ENCODE data around the gene SLC22A16. TPM values are rescaled to one million over a fixed set of nuclear protein-coding genes. Genes with fewer than 3 reads are reported as not detected.

Gene SLC22A16
- total and polyA plus RNA-seq, 10 of the 15 experiments (the other 5 are each of a cell fraction or from before 2014, with no cell fraction given), result not detected

- no peaks in the 10 kb centered on the region; a peak in 2 of 4 replicates for H3K27me3 ChIP-seq (replicated peaks in 1 of 2; ENCODE audit: control insufficient read depth in 2 of 2, insufficient read depth in 2 of 2, low read length in 1 of 2)
- no peaks in the 10 kb centered on the region for H3K4me1 ChIP-seq (ENCODE audit: control insufficient read depth, insufficient read depth, low read length)
- ChIA-PET RAD21 (ENCODE audit: unreplicated experiment) (no interaction called here), SMC1A (ENCODE audit: uncharacterized antibody, unreplicated experiment) (no interaction called here), CTCF (no interaction called here), POLR2A (no interaction called here)
- no peaks in the 10 kb centered on the region for H4K20me1 ChIP-seq (ENCODE audit: control insufficient read depth, insufficient read depth)
- H3K4me2 ChIP-seq (ENCODE audit: control insufficient read depth, insufficient read depth), result no peak overlapping the region
- no peak for TF ChIP-seq GABPA (IDR thresholded peaks at IDR 0.05; ENCODE audit: low read depth)
- no peak for TF ChIP-seq NFIC (IDR thresholded peaks at IDR 0.05; ENCODE audit: low read depth, low read length)
- no peak for TF ChIP-seq NR2C1 (IDR thresholded peaks at IDR 0.05)
- TF ChIP-seq NR2F1 (conservative IDR thresholded peaks at IDR 0.05), result no peak
- no peak for TF ChIP-seq EED (IDR thresholded peaks at IDR 0.05; ENCODE audit: low read depth)
- no peak for TF ChIP-seq HDGF (IDR thresholded peaks at IDR 0.05)
- no peak for TF ChIP-seq ESRRA (IDR thresholded peaks at IDR 0.05; ENCODE audit: low read length)
- no peak for TF ChIP-seq ZNF24 (IDR thresholded peaks at IDR 0.05)
- TF ChIP-seq, protein P1, sequence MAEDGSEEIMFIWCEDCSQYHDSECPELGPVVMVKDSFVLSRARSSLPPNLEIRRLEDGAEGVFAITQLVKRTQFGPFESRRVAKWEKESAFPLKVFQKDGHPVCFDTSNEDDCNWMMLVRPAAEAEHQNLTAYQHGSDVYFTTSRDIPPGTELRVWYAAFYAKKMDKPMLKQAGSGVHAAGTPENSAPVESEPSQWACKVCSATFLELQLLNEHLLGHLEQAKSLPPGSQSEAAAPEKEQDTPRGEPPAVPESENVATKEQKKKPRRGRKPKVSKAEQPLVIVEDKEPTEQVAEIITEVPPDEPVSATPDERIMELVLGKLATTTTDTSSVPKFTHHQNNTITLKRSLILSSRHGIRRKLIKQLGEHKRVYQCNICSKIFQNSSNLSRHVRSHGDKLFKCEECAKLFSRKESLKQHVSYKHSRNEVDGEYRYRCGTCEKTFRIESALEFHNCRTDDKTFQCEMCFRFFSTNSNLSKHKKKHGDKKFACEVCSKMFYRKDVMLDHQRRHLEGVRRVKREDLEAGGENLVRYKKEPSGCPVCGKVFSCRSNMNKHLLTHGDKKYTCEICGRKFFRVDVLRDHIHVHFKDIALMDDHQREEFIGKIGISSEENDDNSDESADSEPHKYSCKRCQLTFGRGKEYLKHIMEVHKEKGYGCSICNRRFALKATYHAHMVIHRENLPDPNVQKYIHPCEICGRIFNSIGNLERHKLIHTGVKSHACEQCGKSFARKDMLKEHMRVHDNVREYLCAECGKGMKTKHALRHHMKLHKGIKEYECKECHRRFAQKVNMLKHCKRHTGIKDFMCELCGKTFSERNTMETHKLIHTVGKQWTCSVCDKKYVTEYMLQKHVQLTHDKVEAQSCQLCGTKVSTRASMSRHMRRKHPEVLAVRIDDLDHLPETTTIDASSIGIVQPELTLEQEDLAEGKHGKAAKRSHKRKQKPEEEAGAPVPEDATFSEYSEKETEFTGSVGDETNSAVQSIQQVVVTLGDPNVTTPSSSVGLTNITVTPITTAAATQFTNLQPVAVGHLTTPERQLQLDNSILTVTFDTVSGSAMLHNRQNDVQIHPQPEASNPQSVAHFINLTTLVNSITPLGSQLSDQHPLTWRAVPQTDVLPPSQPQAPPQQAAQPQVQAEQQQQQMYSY (CRISPR knock-in tag; IDR thresholded peaks at IDR 0.05), result no peak
- TF ChIP-seq, protein P2, sequence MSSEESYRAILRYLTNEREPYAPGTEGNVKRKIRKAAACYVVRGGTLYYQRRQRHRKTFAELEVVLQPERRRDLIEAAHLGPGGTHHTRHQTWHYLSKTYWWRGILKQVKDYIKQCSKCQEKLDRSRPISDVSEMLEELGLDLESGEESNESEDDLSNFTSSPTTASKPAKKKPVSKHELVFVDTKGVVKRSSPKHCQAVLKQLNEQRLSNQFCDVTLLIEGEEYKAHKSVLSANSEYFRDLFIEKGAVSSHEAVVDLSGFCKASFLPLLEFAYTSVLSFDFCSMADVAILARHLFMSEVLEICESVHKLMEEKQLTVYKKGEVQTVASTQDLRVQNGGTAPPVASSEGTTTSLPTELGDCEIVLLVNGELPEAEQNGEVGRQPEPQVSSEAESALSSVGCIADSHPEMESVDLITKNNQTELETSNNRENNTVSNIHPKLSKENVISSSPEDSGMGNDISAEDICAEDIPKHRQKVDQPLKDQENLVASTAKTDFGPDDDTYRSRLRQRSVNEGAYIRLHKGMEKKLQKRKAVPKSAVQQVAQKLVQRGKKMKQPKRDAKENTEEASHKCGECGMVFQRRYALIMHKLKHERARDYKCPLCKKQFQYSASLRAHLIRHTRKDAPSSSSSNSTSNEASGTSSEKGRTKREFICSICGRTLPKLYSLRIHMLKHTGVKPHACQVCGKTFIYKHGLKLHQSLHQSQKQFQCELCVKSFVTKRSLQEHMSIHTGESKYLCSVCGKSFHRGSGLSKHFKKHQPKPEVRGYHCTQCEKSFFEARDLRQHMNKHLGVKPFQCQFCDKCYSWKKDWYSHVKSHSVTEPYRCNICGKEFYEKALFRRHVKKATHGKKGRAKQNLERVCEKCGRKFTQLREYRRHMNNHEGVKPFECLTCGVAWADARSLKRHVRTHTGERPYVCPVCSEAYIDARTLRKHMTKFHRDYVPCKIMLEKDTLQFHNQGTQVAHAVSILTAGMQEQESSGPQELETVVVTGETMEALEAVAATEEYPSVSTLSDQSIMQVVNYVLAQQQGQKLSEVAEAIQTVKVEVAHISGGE (CRISPR knock-in tag; IDR thresholded peaks at IDR 0.05), result no peak
- TF ChIP-seq IRF5 (IDR thresholded peaks at IDR 0.05; ENCODE audit: borderline replicate concordance), result no peak
- FAIRE-seq (no peak), ATAC-seq (no peak), DNase-seq (ENCODE audit: low read depth, low spot score) (no peak)
- no peak overlapping the region for H2AFZ ChIP-seq (ENCODE audit: control insufficient read depth, low read depth, low read length)
- no peak overlapping the region for H3K4me3 ChIP-seq
- H3K36me3 ChIP-seq (ENCODE audit: control insufficient read depth in 2 of 2, insufficient read depth in 2 of 2, low read length in 1 of 2), result no peaks in the 10 kb centered on the region
- 24% methylated on average over 4 of the region's 4 CpGs for WGBS (ENCODE audit: insufficient coverage, insufficient replicate concordance, low lambda C conversion rate, missing lambda C conversion rate)
- in situ Hi-C loops (cut with MboI), result no loop called here
- no TSS peak for BruUV-seq (replicated peaks)
- no peak overlapping the region for H3K9ac ChIP-seq (ENCODE audit: control insufficient read depth, insufficient read depth, low read length)
- H3K27ac ChIP-seq (ENCODE audit: control insufficient read depth, insufficient read depth), result no peak overlapping the region
- intact Hi-C loops (cut with micrococcal nuclease; ENCODE audit: unreplicated experiment), result no loop called here
- H3K9me3 ChIP-seq (replicated peaks; ENCODE audit: control insufficient read depth, insufficient read depth, low read length), result no peaks in the 10 kb centered on the region
- H3K79me2 ChIP-seq (ENCODE audit: control insufficient read depth, insufficient read depth, low read length), result no peaks in the 10 kb centered on the region
Observed at GRCh38 chr6:110430741-110431140, 45.7 kb downstream of the SLC22A16 start.

Measured in GM12878 (cell line).